Immature natural killer cell (primary cell): ENCODE data around the gene JARID2. TPM values are rescaled to one million over a fixed set of nuclear protein-coding genes. Genes with fewer than 3 reads are reported as not detected.

Source experiments
- DNase-seq, 3 donors: peaks; one replicate each; pipeline ENCODE4 v3.0.0; 2022; ENCODE audit warnings: mixed read lengths in 1 of 3
- H3K27ac Mint-ChIP-seq, 6 donors: one replicate each; pipeline ENCODE4 v1.8.0; 2020; ENCODE audit warnings: mixed read lengths in 6 of 6, mild to moderate bottlenecking in 5 of 6, inconsistent platforms in 4 of 6, moderate library complexity in 3 of 6
- H3K27me3 Mint-ChIP-seq, 3 donors: one replicate each; pipeline ENCODE4 v1.8.0; 2020 to 2021; ENCODE audit warnings: low read depth in 3 of 3, mild to moderate bottlenecking in 3 of 3, mixed read lengths in 3 of 3, moderate library complexity in 3 of 3, inconsistent platforms in 1 of 3
- H3K36me3 Mint-ChIP-seq, 3 donors: one replicate each; pipeline ENCODE4 v1.8.0; 2020; ENCODE audit warnings: mixed read lengths in 3 of 3, inconsistent platforms in 2 of 3, mild to moderate bottlenecking in 2 of 3
- H3K4me1 Mint-ChIP-seq, 2 donors: one replicate each; pipeline ENCODE4 v1.8.0; 2020; ENCODE audit warnings: inconsistent platforms in 2 of 2, mild to moderate bottlenecking in 2 of 2, mixed read lengths in 2 of 2, moderate library complexity in 1 of 2
- H3K4me3 Mint-ChIP-seq, 5 donors: one replicate each; pipeline ENCODE4 v1.8.0; 2020; ENCODE audit warnings: mild to moderate bottlenecking in 5 of 5, mixed read lengths in 5 of 5, inconsistent platforms in 3 of 5, moderate library complexity in 3 of 5
- H3K9me3 Mint-ChIP-seq, 6 donors: one replicate each; pipeline ENCODE4 v1.8.0; 2020; ENCODE audit warnings: mild to moderate bottlenecking in 6 of 6, mixed read lengths in 6 of 6, inconsistent platforms in 4 of 6, moderate library complexity in 3 of 6
- polyA plus RNA-seq, 3 donors: library from polyadenylated mRNA; unstranded; fragments of 300-500 nt; fragmentation: Illumina TruSeq; gene quantifications; one replicate each; pipeline ENCODE4 v1.2.3, GENCODE V29; 2021

The JARID2 gene
- polyA plus RNA-seq, 3 donors from 2014 or later: 4.3 to 26.1 (median 7.8) TPM

GRCh38 chr6:15426901-15427300 lies 181.0 kb downstream of the JARID2 start:
- DNase-seq: no peak
- Mint-ChIP-seq H3K4me1 (peaks cover 92 to 100% of the 10 kb centered on the region in 2 donors), H3K4me3 (no peak overlapping the region), H3K27me3 (peaks cover 2 to 6% (median 4%) of the 10 kb centered on the region in 3 donors), H3K9me3 (no peaks in the 10 kb centered on the region), H3K36me3 (no peaks in the 10 kb centered on the region), H3K27ac (peak overlapping the region in 4 of 6 donors; percentile 5 to 32 (median 10))

GRCh38 chr6:15427331-15428070 lies 181.6 kb downstream of the JARID2 start:
- Mint-ChIP-seq H3K9me3 (no peaks in the 10 kb centered on the region), H3K4me3 (no peak overlapping the region), H3K27ac (peak overlapping the region in 5 of 6 donors; percentile 8 to 75 (median 51)), H3K36me3 (no peaks in the 10 kb centered on the region), H3K4me1 (peaks cover 92 to 100% of the 10 kb centered on the region in 2 donors), H3K27me3 (peaks cover 2 to 6% (median 4%) of the 10 kb centered on the region in 3 donors)
- DNase-seq: peak in 2 of 3 donors; percentile 28 to 29

- Mint-ChIP-seq H3K9me3 (no peaks in the 10 kb centered on the region), H3K4me3 (no peak overlapping the region), H3K27me3 (peaks cover 2 to 7% (median 3%) of the 10 kb centered on the region in 3 donors), H3K27ac (peak overlapping the region in 1 of 6 donors; percentile 31), H3K36me3 (no peaks in the 10 kb centered on the region), H3K4me1 (peaks cover 92 to 100% of the 10 kb centered on the region in 2 donors)
- DNase-seq: no peak
These were observed 183.6 kb downstream of the JARID2 start for GRCh38 chr6:15429141-15430110.

GRCh38 chr6:15430186-15430585 lies 184.3 kb downstream of the JARID2 start:
- Mint-ChIP-seq H3K4me1 (peaks cover 92 to 100% of the 10 kb centered on the region in 2 donors), H3K27ac (no peak overlapping the region), H3K27me3 (peaks cover 2 to 7% (median 3%) of the 10 kb centered on the region in 3 donors)

GRCh38 chr6:15430931-15431405 lies 185.1 kb downstream of the JARID2 start:
- H3K9me3 Mint-ChIP-seq: no peaks in the 10 kb centered on the region
- no peak for DNase-seq
- peak overlapping the region in 2 of 6 donors; percentile 3 to 34 for H3K27ac Mint-ChIP-seq
- peaks cover 93 to 100% of the 10 kb centered on the region in 2 donors for H3K4me1 Mint-ChIP-seq
- H3K36me3 Mint-ChIP-seq: no peaks in the 10 kb centered on the region
- peaks cover 2 to 5% (median 3%) of the 10 kb centered on the region in 3 donors for H3K27me3 Mint-ChIP-seq
- H3K4me3 Mint-ChIP-seq: no peak overlapping the region

More at GRCh38 chr6:15430186-15430585, 184.3 kb downstream of the JARID2 start:
- Mint-ChIP-seq H3K9me3 (no peaks in the 10 kb centered on the region), H3K4me3 (no peak overlapping the region), H3K36me3 (no peaks in the 10 kb centered on the region)
- no peak for DNase-seq

- Mint-ChIP-seq H3K4me1 (peaks cover 92 to 100% of the 10 kb centered on the region in 2 donors), H3K36me3 (no peaks in the 10 kb centered on the region), H3K27me3 (peaks cover 2 to 5% (median 3%) of the 10 kb centered on the region in 3 donors), H3K9me3 (no peaks in the 10 kb centered on the region), H3K4me3 (peak overlapping the region in 3 of 5 donors; percentile 8 to 17 (median 12)), H3K27ac (peak overlapping the region in 3 of 6 donors; percentile 22 to 39 (median 38))
- no peak for DNase-seq
These were observed 186.1 kb downstream of the JARID2 start for GRCh38 chr6:15431762-15432483.

GRCh38 chr6:15433511-15433861 lies 187.6 kb downstream of the JARID2 start:
- H3K27me3 Mint-ChIP-seq: peaks cover 0 to 5% (median 3%) of the 10 kb centered on the region in 3 donors
- no peak for DNase-seq
- H3K27ac Mint-ChIP-seq: peak overlapping the region in 5 of 6 donors; percentile 60 to 87 (median 62)
- H3K4me1 Mint-ChIP-seq: peaks cover 94 to 100% of the 10 kb centered on the region in 2 donors
- H3K4me3 Mint-ChIP-seq: peak overlapping the region; percentile 36 to 57 (median 44)
- no peaks in the 10 kb centered on the region for H3K36me3 Mint-ChIP-seq
- H3K9me3 Mint-ChIP-seq: no peaks in the 10 kb centered on the region

GRCh38 chr6:15434263-15434662 lies 188.4 kb downstream of the JARID2 start:
- H3K36me3 Mint-ChIP-seq: no peaks in the 10 kb centered on the region
- H3K9me3 Mint-ChIP-seq: no peaks in the 10 kb centered on the region
- peak overlapping the region; percentile 19 to 74 (median 58) for H3K4me3 Mint-ChIP-seq
- peaks cover 0 to 5% (median 3%) of the 10 kb centered on the region in 3 donors for H3K27me3 Mint-ChIP-seq
- DNase-seq: no peak
- peaks cover 95 to 100% of the 10 kb centered on the region in 2 donors for H3K4me1 Mint-ChIP-seq
- H3K27ac Mint-ChIP-seq: peak overlapping the region; percentile 34 to 90 (median 81)

GRCh38 chr6:15434823-15435380 lies 189.0 kb downstream of the JARID2 start:
- H3K27me3 Mint-ChIP-seq: peaks cover 0 to 5% (median 0%) of the 10 kb centered on the region in 3 donors

GRCh38 chr6:15435468-15435867 lies 189.6 kb downstream of the JARID2 start:
- Mint-ChIP-seq H3K27me3 (peaks cover 0 to 5% (median 0%) of the 10 kb centered on the region in 3 donors), H3K36me3 (no peaks in the 10 kb centered on the region), H3K4me3 (no peak overlapping the region), H3K9me3 (no peaks in the 10 kb centered on the region), H3K4me1 (peaks cover 95 to 100% of the 10 kb centered on the region in 2 donors), H3K27ac (peak overlapping the region in 5 of 6 donors; percentile 18 to 83 (median 34))
- no peak for DNase-seq

More at GRCh38 chr6:15434823-15435380, 189.0 kb downstream of the JARID2 start:
- DNase-seq: no peak
- Mint-ChIP-seq H3K27ac (peak overlapping the region; percentile 34 to 90 (median 81)), H3K9me3 (no peaks in the 10 kb centered on the region), H3K4me3 (peak overlapping the region; percentile 51 to 58 (median 56)), H3K36me3 (no peaks in the 10 kb centered on the region), H3K4me1 (peaks cover 95 to 100% of the 10 kb centered on the region in 2 donors)

- Mint-ChIP-seq H3K4me1 (peaks cover 95 to 100% of the 10 kb centered on the region in 2 donors), H3K4me3 (no peak overlapping the region), H3K27me3 (peaks cover 0 to 5% (median 0%) of the 10 kb centered on the region in 3 donors), H3K36me3 (no peaks in the 10 kb centered on the region), H3K27ac (peak overlapping the region in 3 of 6 donors; percentile 27 to 70 (median 61)), H3K9me3 (no peaks in the 10 kb centered on the region)
- DNase-seq: no peak
These were observed 190.6 kb downstream of the JARID2 start for GRCh38 chr6:15436451-15436850.

- DNase-seq: no peak
- Mint-ChIP-seq H3K36me3 (no peaks in the 10 kb centered on the region), H3K27me3 (peaks cover 0 to 5% (median 0%) of the 10 kb centered on the region in 3 donors), H3K4me1 (peaks cover 88 to 98% of the 10 kb centered on the region in 2 donors), H3K9me3 (no peaks in the 10 kb centered on the region), H3K27ac (peak overlapping the region in 5 of 6 donors; percentile 12 to 68 (median 27)), H3K4me3 (no peak overlapping the region)
These were observed 191.3 kb downstream of the JARID2 start for GRCh38 chr6:15437090-15437635.
